HepG2 (cell line): ENCODE measurements around the gene ADM. TPM values are rescaled to one million over a fixed set of nuclear protein-coding genes. Genes with fewer than 3 reads are reported as not detected.

Experiments
- AGO2 ChIP-seq: fragments of 200-400 bp; formaldehyde crosslinking; optimal IDR thresholded peaks from 2 replicates; pipeline ENCODE3; 2017; ENCODE audit warnings: mild to moderate bottlenecking, low read depth, low read length, moderate library complexity
- FOSL2 ChIP-seq: sonication (generic); formaldehyde crosslinking; IDR thresholded peaks from 2 replicates; pipeline ENCODE4 v1.4.0; 2020; ENCODE audit warnings: missing genetic modification reagents
- HNF4A ChIP-seq: sonication (generic); formaldehyde crosslinking; IDR thresholded peaks from 2 replicates; pipeline ENCODE4 v1.4.0; 2020; ENCODE audit warnings: missing genetic modification reagents
- IKZF1 ChIP-seq: fragments of 450-650 bp; IDR thresholded peaks from 2 replicates; pipeline ENCODE4 v1.7.1; 2016
- MAF1 ChIP-seq: sonication (generic); formaldehyde crosslinking; IDR thresholded peaks from 2 replicates; pipeline ENCODE4 v1.5.0; 2020; ENCODE audit warnings: missing genetic modification reagents, borderline replicate concordance
- MYNN ChIP-seq: sonication (generic); formaldehyde crosslinking; IDR thresholded peaks from 2 replicates; pipeline ENCODE4 v1.4.0; 2020; ENCODE audit warnings: mild to moderate bottlenecking, low read depth, missing genetic modification reagents
- ZBTB7A ChIP-seq: sonication (generic); formaldehyde crosslinking; IDR thresholded peaks from 2 replicates; pipeline ENCODE4 v1.8.0; 2022; ENCODE audit warnings: mild to moderate bottlenecking, missing genetic modification reagents
- ZFP36L2 ChIP-seq: sonication (generic); formaldehyde crosslinking; IDR thresholded peaks from 2 replicates; pipeline ENCODE4 v1.4.0; 2020; ENCODE audit warnings: missing genetic modification reagents
- ZFP41 ChIP-seq: sonication (generic); formaldehyde crosslinking; IDR thresholded peaks from 2 replicates; pipeline ENCODE4 v1.4.0; 2020; ENCODE audit warnings: mild to moderate bottlenecking, missing genetic modification reagents, borderline replicate concordance
- ZNF260 ChIP-seq: sonication (generic); formaldehyde crosslinking; IDR thresholded peaks from 2 replicates; pipeline ENCODE4 v1.4.0; 2020; ENCODE audit warnings: missing genetic modification reagents, low read depth, mild to moderate bottlenecking, borderline replicate concordance
- ZNF335 ChIP-seq: sonication (generic); formaldehyde crosslinking; IDR thresholded peaks from 2 replicates; pipeline ENCODE4 v1.4.0; 2020; ENCODE audit warnings: missing genetic modification reagents
- ZNF430 ChIP-seq: sonication (generic); formaldehyde crosslinking; IDR thresholded peaks from 2 replicates; pipeline ENCODE4 v1.9.0; 2021; ENCODE audit warnings: mild to moderate bottlenecking, missing genetic modification reagents
- ZNF451 ChIP-seq: sonication (generic); formaldehyde crosslinking; IDR thresholded peaks from 2 replicates; pipeline ENCODE4 v1.5.0; 2020; ENCODE audit warnings: mild to moderate bottlenecking, missing genetic modification reagents
- ZNF709 ChIP-seq: sonication (generic); formaldehyde crosslinking; IDR thresholded peaks from 2 replicates; pipeline ENCODE4 v1.5.0; 2020; ENCODE audit warnings: mild to moderate bottlenecking, missing genetic modification reagents
- ZNF737 ChIP-seq: sonication (generic); formaldehyde crosslinking; IDR thresholded peaks from 2 replicates; pipeline ENCODE4 v1.5.0; 2020; ENCODE audit warnings: missing genetic modification reagents, mild to moderate bottlenecking, borderline replicate concordance
- ZSCAN29 ChIP-seq: sonication (generic); formaldehyde crosslinking; conservative IDR thresholded peaks from 2 replicates; pipeline ENCODE4 v1.4.0; 2020; ENCODE audit warnings: mild to moderate bottlenecking, missing genetic modification reagents
- polyA plus RNA-seq, 8 experiments: library from polyadenylated mRNA; depleted of rRNA in 3 of 8; stranded (reverse) in 7 of 8; unstranded in 1 of 8; fragments of >200 nt; fragmentation: Illumina TruSeq in 4 of 8; extraction: Trizol in 4 of 8; gene quantifications; 2 replicates each; pipeline versions ENCODE4 v1.2.1 to v1.2.3, GENCODE V29; 2011 to 2016; ENCODE audit warnings: low read depth in 4 of 8, missing spikeins in 1 of 8, mixed read lengths in 1 of 8; ENCODE audit not compliant: insufficient read depth in 1 of 8
- total RNA-seq, 5 experiments: library from RNA; depleted of rRNA; stranded (reverse); fragments of >200 nt; fragmentation: Illumina TruSeq; extraction: Trizol; gene quantifications; 2 replicates each; pipeline ENCODE4 v1.2.3, GENCODE V29; 2016; ENCODE audit warnings: low read depth in 1 of 5
- TF ChIP-seq, protein P1 (sequence below): sonication (generic); formaldehyde crosslinking; IDR thresholded peaks from 2 replicates; pipeline ENCODE4 v1.4.0; 2020; ENCODE audit warnings: low read depth, mild to moderate bottlenecking, missing genetic modification reagents
- TF ChIP-seq, protein P2 (sequence below): sonication (generic); formaldehyde crosslinking; IDR thresholded peaks from 2 replicates; pipeline ENCODE4 v1.4.0; 2020; ENCODE audit warnings: mild to moderate bottlenecking, missing genetic modification reagents
- TF ChIP-seq, protein P3 (sequence below): IDR thresholded peaks from 2 replicates; pipeline ENCODE4 v1.6.1; 2016; ENCODE audit warnings: control low read depth

The ADM gene
- total and polyA plus RNA-seq, 2 of the 13 experiments (the other 11 are each of a cell fraction or from before 2014, with no cell fraction given): 10.7 to 26.1 TPM

- TF ChIP-seq, protein P1, sequence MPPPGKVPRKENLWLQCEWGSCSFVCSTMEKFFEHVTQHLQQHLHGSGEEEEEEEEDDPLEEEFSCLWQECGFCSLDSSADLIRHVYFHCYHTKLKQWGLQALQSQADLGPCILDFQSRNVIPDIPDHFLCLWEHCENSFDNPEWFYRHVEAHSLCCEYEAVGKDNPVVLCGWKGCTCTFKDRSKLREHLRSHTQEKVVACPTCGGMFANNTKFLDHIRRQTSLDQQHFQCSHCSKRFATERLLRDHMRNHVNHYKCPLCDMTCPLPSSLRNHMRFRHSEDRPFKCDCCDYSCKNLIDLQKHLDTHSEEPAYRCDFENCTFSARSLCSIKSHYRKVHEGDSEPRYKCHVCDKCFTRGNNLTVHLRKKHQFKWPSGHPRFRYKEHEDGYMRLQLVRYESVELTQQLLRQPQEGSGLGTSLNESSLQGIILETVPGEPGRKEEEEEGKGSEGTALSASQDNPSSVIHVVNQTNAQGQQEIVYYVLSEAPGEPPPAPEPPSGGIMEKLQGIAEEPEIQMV: peak; percentile 46
- TF ChIP-seq ZSCAN29 (CRISPR knock-in tag) (peak; percentile 73; the same call in 1 of the 2 replicates), ZNF737 (CRISPR knock-in tag) (0 out of 2 replicates have a peak, but pooled peaks have one; percentile 86), ZNF430 (CRISPR knock-in tag) (0 out of 2 replicates have a peak, but pooled peaks have one; percentile 1), ZBTB7A (CRISPR knock-in tag) (no peak), ZNF709 (no peak), ZNF260 (no peak), ZFP41 (CRISPR knock-in tag) (peak; percentile 45; the same call in 1 of the 2 replicates), FOSL2 (peak; percentile 29; the same call in 1 of the 2 replicates), ZNF451 (CRISPR knock-in tag) (peak; percentile 71), MAF1 (CRISPR knock-in tag) (peak; percentile 53; the same call in 1 of the 2 replicates), AGO2 (peak; percentile 74), ZFP36L2 (no peak), HNF4A (CRISPR knock-in tag) (peak; percentile 77), ZNF335 (peak; percentile 61; the same call in 1 of the 2 replicates), MYNN (CRISPR knock-in tag) (no peak), IKZF1 (no peak)
- TF ChIP-seq, protein P2, sequence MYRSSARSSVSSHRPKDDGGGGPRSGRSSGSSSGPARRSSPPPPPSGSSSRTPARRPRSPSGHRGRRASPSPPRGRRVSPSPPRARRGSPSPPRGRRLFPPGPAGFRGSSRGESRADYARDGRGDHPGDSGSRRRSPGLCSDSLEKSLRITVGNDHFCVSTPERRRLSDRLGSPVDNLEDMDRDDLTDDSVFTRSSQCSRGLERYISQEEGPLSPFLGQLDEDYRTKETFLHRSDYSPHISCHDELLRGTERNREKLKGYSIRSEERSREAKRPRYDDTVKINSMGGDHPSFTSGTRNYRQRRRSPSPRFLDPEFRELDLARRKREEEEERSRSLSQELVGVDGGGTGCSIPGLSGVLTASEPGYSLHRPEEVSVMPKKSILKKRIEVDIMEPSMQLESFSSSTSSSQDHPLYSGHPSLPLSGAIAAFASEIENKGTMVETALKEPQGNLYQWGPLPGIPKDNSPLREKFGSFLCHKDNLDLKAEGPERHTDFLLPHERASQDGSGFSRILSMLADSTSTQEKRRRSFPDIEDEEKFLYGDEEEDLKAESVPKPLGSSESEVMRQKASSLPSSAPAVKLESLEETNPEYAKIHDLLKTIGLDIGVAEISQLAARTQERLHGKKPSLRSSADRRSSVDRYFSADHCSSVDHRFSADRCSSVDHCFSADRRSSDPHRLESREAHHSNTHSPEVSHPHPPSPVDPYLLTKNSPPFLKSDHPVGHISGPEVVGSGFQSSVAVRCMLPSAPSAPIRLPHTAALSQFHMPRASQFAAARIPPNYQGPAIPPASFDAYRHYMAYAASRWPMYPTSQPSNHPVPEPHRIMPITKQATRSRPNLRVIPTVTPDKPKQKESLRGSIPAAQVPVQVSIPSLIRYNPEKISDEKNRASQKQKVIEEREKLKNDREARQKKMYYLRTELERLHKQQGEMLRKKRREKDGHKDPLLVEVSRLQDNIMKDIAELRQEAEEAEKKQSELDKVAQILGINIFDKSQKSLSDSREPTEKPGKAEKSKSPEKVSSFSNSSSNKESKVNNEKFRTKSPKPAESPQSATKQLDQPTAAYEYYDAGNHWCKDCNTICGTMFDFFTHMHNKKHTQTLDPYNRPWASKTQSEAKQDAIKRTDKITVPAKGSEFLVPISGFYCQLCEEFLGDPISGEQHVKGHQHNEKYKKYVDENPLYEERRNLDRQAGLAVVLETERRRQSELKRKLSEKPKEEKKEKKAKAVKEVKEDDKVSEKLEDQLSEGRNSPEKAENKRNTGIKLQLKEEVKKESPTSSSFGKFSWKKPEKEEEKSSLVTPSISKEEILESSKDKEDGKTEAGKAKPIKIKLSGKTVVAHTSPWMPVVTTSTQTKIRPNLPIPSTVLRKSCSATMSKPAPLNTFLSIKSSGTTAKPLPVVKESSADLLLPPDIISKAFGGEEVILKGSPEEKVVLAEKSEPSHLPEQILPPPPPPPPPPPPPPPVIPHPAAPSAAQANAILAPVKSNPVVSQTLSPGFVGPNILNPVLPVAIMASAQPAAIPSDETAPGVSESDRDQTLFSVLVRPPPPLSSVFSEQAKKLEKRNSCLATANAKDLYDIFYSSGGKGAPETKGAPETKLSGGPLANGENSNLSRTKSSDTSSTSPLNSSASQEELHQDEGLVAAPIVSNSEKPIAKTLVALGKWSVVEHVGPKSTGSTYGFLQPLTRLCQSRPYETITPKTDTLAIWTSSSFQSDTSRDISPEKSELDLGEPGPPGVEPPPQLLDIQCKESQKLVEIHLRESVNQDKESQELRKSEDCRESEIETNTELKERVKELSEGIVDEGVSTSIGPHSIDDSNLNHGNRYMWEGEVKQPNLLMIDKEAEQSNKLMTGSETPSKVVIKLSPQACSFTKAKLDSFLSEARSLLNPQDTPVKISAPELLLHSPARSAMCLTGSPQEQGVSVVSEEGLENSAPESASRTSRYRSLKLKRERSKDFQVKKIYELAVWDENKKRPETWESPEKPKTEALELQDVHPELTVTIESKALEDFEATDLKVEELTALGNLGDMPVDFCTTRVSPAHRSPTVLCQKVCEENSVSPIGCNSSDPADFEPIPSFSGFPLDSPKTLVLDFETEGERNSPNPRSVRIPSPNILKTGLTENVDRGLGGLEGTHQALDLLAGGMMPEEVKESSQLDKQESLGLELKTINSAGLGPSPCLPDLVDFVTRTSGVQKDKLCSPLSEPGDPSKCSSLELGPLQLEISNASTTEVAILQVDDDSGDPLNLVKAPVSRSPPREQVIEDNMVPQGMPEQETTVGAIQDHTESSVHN (CRISPR knock-in tag): no peak
- TF ChIP-seq, protein P3, sequence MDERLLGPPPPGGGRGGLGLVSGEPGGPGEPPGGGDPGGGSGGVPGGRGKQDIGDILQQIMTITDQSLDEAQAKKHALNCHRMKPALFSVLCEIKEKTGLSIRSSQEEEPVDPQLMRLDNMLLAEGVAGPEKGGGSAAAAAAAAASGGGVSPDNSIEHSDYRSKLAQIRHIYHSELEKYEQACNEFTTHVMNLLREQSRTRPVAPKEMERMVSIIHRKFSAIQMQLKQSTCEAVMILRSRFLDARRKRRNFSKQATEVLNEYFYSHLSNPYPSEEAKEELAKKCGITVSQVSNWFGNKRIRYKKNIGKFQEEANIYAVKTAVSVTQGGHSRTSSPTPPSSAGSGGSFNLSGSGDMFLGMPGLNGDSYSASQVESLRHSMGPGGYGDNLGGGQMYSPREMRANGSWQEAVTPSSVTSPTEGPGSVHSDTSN (CRISPR knock-in tag): no peak
Measured at GRCh38 chr11:10302744-10303557, 1.9 kb upstream of the ADM start (continued).
